Measurements from ENCODE around the gene CCDC17. TPM values are rescaled to one million over a fixed set of nuclear protein-coding genes. Genes with fewer than 3 reads are reported as not detected.

Gene CCDC17
- total and polyA plus RNA-seq, 2 of the 8 experiments (the other 6 are each of a cell fraction or from before 2014, with no cell fraction given): 0.95 to 2.0 TPM

DNA sequence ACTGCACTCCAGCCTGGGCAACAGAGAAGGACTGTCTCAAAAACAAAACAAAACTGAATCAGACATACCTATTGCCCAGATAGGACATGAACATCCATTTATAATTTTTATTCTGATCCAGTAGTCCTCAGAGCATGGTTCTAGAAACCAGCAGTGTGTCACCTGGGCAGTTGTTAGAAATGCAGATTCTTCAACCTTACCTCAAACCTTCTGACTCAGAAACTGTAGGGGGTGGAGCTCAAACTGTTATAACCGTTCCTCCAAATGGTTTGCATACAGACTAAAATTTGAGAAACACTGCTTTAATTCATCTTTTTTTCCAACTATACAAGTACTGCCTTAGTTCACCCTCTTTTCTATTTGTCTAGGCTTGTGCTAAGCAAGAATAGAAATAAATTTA is 34.0 kb downstream of the CCDC17 start:
- ChIA-PET POLR2A (ENCODE audit: partially characterized antibody) (interaction anchor here (0.9 to 13.7 kb wide), 13 partner anchors 10 to 770 kb away, joined by 3 to 181 read pairs (median 4); partner anchors contain the start of gene PRDX1), CTCF (ENCODE audit: partially characterized antibody) (interaction anchor here (0.6 to 1.4 kb wide), 2 partner anchors 19 to 77 kb away, joined by 3 to 6 read pairs; no protein-coding TSS in a partner anchor)
- Histone ChIP-seq H3K36me3 (ENCODE audit: control insufficient read depth in 2 of 4, insufficient read depth in 4 of 4, low read length in 3 of 4) (peaks cover 25 to 58% (median 38%) of the 10 kb centered on the region in 4 experiments), H3K79me2 (ENCODE audit: control insufficient read depth in 1 of 2, insufficient read depth in 2 of 2, low read length in 2 of 2) (peaks cover 82 to 99% of the 10 kb centered on the region in 2 experiments), H3K4me3 (ENCODE audit: extremely low read depth in 1 of 4, insufficient read depth in 2 of 4, low read depth in 3 of 4, low read length in 4 of 4) (no peak overlapping the region), H3K23me2 (ENCODE audit: low read depth, low read length) (peaks cover 9% of the 10 kb centered on the region; the same call in 1 of the 2 replicates), H2AFZ (ENCODE audit: low read length) (no peak overlapping the region), H3K4me2 (ENCODE audit: insufficient read depth in 1 of 2, low read depth in 2 of 2, low read length in 2 of 2) (no peak overlapping the region), H3K9me3 (ENCODE audit: insufficient read depth in 2 of 2, low read depth in 1 of 2, low read length in 1 of 2) (no peaks in the 10 kb centered on the region), H3K4me1 (replicated peaks in 1 of 4; ENCODE audit: control insufficient read depth in 3 of 4, insufficient read depth in 4 of 4, low read length in 3 of 4) (peaks cover 0 to 12% (median 1%) of the 10 kb centered on the region in 4 experiments; a peak in 4 of 7 replicates), H3K27me3 (replicated peaks in 1 of 4; ENCODE audit: control insufficient read depth in 3 of 4, extremely low read depth in 1 of 4, insufficient read depth in 3 of 4, low read length in 3 of 4) (no peaks in the 10 kb centered on the region), H2BK120ac (replicated peaks; ENCODE audit: low read depth, low read length) (no peak overlapping the region), H3K27ac (ENCODE audit: low read depth, low read length) (no peak overlapping the region), H3K4ac (replicated peaks; ENCODE audit: insufficient read length, low read depth, low read length) (no peak overlapping the region), H3K14ac (ENCODE audit: insufficient read length) (no peak overlapping the region), H2BK12ac (ENCODE audit: low read depth, low read length) (no peak overlapping the region), H3K9ac (replicated peaks in 1 of 4; ENCODE audit: extremely low read depth in 1 of 4, low read depth in 3 of 4, low read length in 3 of 4) (no peak overlapping the region), H4K8ac (ENCODE audit: extremely low read depth, insufficient read depth, low read length) (no peak overlapping the region), H2BK15ac (ENCODE audit: low read length) (no peak overlapping the region), H2BK20ac (ENCODE audit: low read length) (no peak overlapping the region), H3K79me1 (ENCODE audit: low read depth, low read length) (peaks cover 5% of the 10 kb centered on the region; the same call in 1 of the 2 replicates), H3K56ac (replicated peaks; ENCODE audit: insufficient read length, low read depth, low read length) (no peak overlapping the region), H4K20me1 (replicated peaks in 1 of 2; ENCODE audit: control insufficient read depth in 1 of 2, insufficient read depth in 2 of 2, low read length in 2 of 2) (peaks cover 51 to 54% of the 10 kb centered on the region in 2 experiments), H4K5ac (ENCODE audit: insufficient read length, low read depth, low read length) (no peak overlapping the region), H3K18ac (ENCODE audit: extremely low read depth, low read length) (no peak overlapping the region), H2AK5ac (ENCODE audit: low read depth, low read length) (no peak overlapping the region), H3K23ac (ENCODE audit: insufficient read length) (no peak overlapping the region), H4K91ac (replicated peaks; ENCODE audit: insufficient read length, low read length) (no peak overlapping the region), H2BK5ac (ENCODE audit: low read depth, low read length) (no peak overlapping the region)
- 90% methylated on average over 1 of the region's 1 CpG; no CpG with 5 or more reads in 1 of the 2 experiments for WGBS, 2 experiments (ENCODE audit: extremely low coverage in 1 of 2, insufficient coverage in 1 of 2, insufficient read length in 1 of 2, insufficient replicate concordance in 2 of 2, low coverage in 1 of 2, low lambda C conversion rate in 2 of 2, missing lambda C conversion rate in 1 of 2)
- DNase-seq (ENCODE audit: low read depth in 1 of 2, low spot score in 2 of 2) (no peak), FAIRE-seq (no peak)
- TF ChIP-seq, protein P1, sequence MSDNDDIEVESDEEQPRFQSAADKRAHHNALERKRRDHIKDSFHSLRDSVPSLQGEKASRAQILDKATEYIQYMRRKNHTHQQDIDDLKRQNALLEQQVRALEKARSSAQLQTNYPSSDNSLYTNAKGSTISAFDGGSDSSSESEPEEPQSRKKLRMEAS (IDR thresholded peaks at IDR 0.05): no peak
- TF ChIP-seq POU5F1 (IDR thresholded peaks at IDR 0.05; ENCODE audit: low read depth, low read length) (no peak), RXRA (IDR thresholded peaks at IDR 0.05; ENCODE audit: insufficient read depth, low read depth, low read length) (no peak), TBP (IDR thresholded peaks at IDR 0.05; ENCODE audit: low read depth, low read length) (no peak), BRCA1 (IDR thresholded peaks at IDR 0.05; ENCODE audit: low read depth, low read length) (no peak), RAD21 (IDR thresholded peaks at IDR 0.05 in 1 of 2, conservative IDR thresholded peaks at IDR 0.05 in 1 of 2; ENCODE audit: low read depth in 2 of 2, low read length in 2 of 2) (no peak), POLR2A (IDR thresholded peaks at IDR 0.05; ENCODE audit: control extremely low read depth in 1 of 2, low read depth in 2 of 2, low read length in 2 of 2) (no peak), POLR2AphosphoS5 (IDR thresholded peaks at IDR 0.05; ENCODE audit: low read depth, low read length) (no peak), SIN3A (conservative IDR thresholded peaks at IDR 0.05 in 1 of 2, IDR thresholded peaks at IDR 0.05 in 1 of 2; ENCODE audit: low read depth in 1 of 2, low read length in 2 of 2) (no peak), TCF12 (IDR thresholded peaks at IDR 0.05; ENCODE audit: low read depth, low read length) (no peak), ASH2L (IDR thresholded peaks at IDR 0.05; ENCODE audit: low read length) (no peak), TAF1 (IDR thresholded peaks at IDR 0.05; ENCODE audit: low read depth, low read length) (no peak), EGR1 (IDR thresholded peaks at IDR 0.05; ENCODE audit: borderline replicate concordance, low read depth, low read length) (no peak)
- TF ChIP-seq, protein P2, sequence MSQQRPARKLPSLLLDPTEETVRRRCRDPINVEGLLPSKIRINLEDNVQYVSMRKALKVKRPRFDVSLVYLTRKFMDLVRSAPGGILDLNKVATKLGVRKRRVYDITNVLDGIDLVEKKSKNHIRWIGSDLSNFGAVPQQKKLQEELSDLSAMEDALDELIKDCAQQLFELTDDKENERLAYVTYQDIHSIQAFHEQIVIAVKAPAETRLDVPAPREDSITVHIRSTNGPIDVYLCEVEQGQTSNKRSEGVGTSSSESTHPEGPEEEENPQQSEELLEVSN (IDR thresholded peaks at IDR 0.05): no peak
